MM.1S (cell line): ENCODE results near the gene GAREM1.

Source experiments
- DNase-seq: peaks from one replicate; pipeline ENCODE4 v3.0.0-alpha.2; 2015
- H2AFZ ChIP-seq: fragments of 300-600 bp; sonication (generic); 2 replicates; pipeline ENCODE4 v1.6.0; 2016; ENCODE audit warnings: antibody characterized with exemption, low read length
- H3F3A ChIP-seq: fragments of 300-600 bp; sonication (generic); 2 replicates; pipeline ENCODE4 v1.6.1; 2016; ENCODE audit warnings: mild to moderate bottlenecking, antibody characterized with exemption, low read length, moderate library complexity, mixed read lengths; ENCODE audit not compliant: insufficient read depth
- H3K27ac ChIP-seq: fragments of 300-600 bp; sonication (generic); 2 replicates; pipeline ENCODE4 v1.5.1; 2016; ENCODE audit warnings: mild to moderate bottlenecking, low read length
- H3K27me3 ChIP-seq: fragments of 300-600 bp; sonication (generic); replicated peaks from 2 replicates; pipeline ENCODE4 v1.6.0; 2016; ENCODE audit warnings: low read length; ENCODE audit not compliant: insufficient read depth
- H3K36me3 ChIP-seq: fragments of 300-600 bp; sonication (generic); replicated peaks from 2 replicates; pipeline ENCODE4 v1.6.1; 2016; ENCODE audit warnings: mild to moderate bottlenecking, low read length, mixed read lengths; ENCODE audit not compliant: insufficient read depth
- H3K4me1 ChIP-seq: fragments of 300-600 bp; sonication (generic); 2 replicates; pipeline ENCODE4 v1.6.1; 2016; ENCODE audit warnings: low read length, mixed read lengths
- H3K4me2 ChIP-seq: fragments of 300-600 bp; sonication (generic); 2 replicates; pipeline ENCODE4 v1.6.0; 2016; ENCODE audit warnings: low read depth, low read length
- H3K4me3 ChIP-seq: fragments of 300-600 bp; sonication (generic); 2 replicates; pipeline ENCODE4 v1.5.1; 2016; ENCODE audit warnings: low read length, mixed read lengths
- H3K79me2 ChIP-seq: fragments of 300-600 bp; sonication (generic); 2 replicates; pipeline ENCODE4 v1.6.1; 2016; ENCODE audit warnings: mixed run types, low read length, mixed read lengths
- H3K9ac ChIP-seq: fragments of 300-600 bp; sonication (generic); 2 replicates; pipeline ENCODE4 v1.6.1; 2016; ENCODE audit warnings: low read length, mixed read lengths
- H3K9me2 ChIP-seq: fragments of 300-600 bp; sonication (generic); replicated peaks from 2 replicates; pipeline ENCODE4 v1.6.1; 2016; ENCODE audit warnings: mild to moderate bottlenecking, low read length, mixed read lengths; ENCODE audit not compliant: insufficient read depth
- H3K9me3 ChIP-seq: fragments of 300-600 bp; sonication (generic); replicated peaks from 2 replicates; pipeline ENCODE4 v1.6.1; 2016; ENCODE audit warnings: mild to moderate bottlenecking, low read length, mixed read lengths; ENCODE audit not compliant: insufficient read depth
- H4K20me1 ChIP-seq: fragments of 300-600 bp; sonication (generic); 2 replicates; pipeline ENCODE4 v1.6.1; 2016; ENCODE audit warnings: mild to moderate bottlenecking, low read length, moderate library complexity, mixed read lengths; ENCODE audit not compliant: insufficient read depth
- EZH2 ChIP-seq: fragments of 300-600 bp; sonication (generic); optimal IDR thresholded peaks from 2 replicates; pipeline ENCODE3; 2017; ENCODE audit warnings: low read depth, mild to moderate bottlenecking, antibody characterized with exemption, low read length, mixed read lengths
- EZH2phosphoT487 ChIP-seq: fragments of 300-600 bp; sonication (generic); IDR thresholded peaks from 2 replicates; pipeline ENCODE4 v1.6.1; 2018; ENCODE audit warnings: antibody characterized with exemption, low read length
- TF ChIP-seq, protein P1 (sequence below): fragments of 300-600 bp; sonication (generic); IDR thresholded peaks from 2 replicates; pipeline ENCODE4 v1.5.1; 2016; ENCODE audit warnings: antibody characterized with exemption, low read length, mixed read lengths

GAREM1 gene

DNA sequence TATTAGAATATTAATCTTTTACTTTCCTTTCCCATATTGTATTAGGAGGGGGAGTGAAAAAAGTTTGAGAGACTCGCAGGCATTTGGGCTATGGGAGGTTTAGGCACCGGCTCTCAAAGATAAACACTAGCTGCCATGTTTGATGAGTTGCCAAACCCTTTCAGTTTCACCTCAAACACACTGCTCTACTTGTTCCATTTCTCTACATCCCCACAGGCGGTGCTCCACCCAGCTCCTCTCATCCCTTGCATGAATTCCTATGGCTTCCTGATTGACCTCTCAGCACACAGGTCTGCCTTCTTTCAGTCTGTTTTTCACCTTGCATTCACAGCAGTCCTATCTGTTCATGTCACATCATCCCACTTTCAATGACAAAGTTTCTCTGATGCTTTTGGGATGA, 215.1 kb downstream of the GAREM1 start:
- TF ChIP-seq EZH2 (no peak), EZH2phosphoT487 (no peak)
- TF ChIP-seq, protein P1, sequence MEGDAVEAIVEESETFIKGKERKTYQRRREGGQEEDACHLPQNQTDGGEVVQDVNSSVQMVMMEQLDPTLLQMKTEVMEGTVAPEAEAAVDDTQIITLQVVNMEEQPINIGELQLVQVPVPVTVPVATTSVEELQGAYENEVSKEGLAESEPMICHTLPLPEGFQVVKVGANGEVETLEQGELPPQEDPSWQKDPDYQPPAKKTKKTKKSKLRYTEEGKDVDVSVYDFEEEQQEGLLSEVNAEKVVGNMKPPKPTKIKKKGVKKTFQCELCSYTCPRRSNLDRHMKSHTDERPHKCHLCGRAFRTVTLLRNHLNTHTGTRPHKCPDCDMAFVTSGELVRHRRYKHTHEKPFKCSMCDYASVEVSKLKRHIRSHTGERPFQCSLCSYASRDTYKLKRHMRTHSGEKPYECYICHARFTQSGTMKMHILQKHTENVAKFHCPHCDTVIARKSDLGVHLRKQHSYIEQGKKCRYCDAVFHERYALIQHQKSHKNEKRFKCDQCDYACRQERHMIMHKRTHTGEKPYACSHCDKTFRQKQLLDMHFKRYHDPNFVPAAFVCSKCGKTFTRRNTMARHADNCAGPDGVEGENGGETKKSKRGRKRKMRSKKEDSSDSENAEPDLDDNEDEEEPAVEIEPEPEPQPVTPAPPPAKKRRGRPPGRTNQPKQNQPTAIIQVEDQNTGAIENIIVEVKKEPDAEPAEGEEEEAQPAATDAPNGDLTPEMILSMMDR, result no peak
- Histone ChIP-seq H3F3A (no peaks in the 10 kb centered on the region), H3K36me3 (no peaks in the 10 kb centered on the region), H3K27me3 (no peaks in the 10 kb centered on the region), H3K9ac (no peak overlapping the region), H3K79me2 (no peaks in the 10 kb centered on the region), H3K9me3 (no peaks in the 10 kb centered on the region), H3K4me1 (no peaks in the 10 kb centered on the region), H3K4me2 (no peak overlapping the region), H3K27ac (no peak overlapping the region), H4K20me1 (no peaks in the 10 kb centered on the region), H3K4me3 (no peak overlapping the region), H2AFZ (no peak overlapping the region), H3K9me2 (no peaks in the 10 kb centered on the region)
- DNase-seq, result no peak

DNA sequence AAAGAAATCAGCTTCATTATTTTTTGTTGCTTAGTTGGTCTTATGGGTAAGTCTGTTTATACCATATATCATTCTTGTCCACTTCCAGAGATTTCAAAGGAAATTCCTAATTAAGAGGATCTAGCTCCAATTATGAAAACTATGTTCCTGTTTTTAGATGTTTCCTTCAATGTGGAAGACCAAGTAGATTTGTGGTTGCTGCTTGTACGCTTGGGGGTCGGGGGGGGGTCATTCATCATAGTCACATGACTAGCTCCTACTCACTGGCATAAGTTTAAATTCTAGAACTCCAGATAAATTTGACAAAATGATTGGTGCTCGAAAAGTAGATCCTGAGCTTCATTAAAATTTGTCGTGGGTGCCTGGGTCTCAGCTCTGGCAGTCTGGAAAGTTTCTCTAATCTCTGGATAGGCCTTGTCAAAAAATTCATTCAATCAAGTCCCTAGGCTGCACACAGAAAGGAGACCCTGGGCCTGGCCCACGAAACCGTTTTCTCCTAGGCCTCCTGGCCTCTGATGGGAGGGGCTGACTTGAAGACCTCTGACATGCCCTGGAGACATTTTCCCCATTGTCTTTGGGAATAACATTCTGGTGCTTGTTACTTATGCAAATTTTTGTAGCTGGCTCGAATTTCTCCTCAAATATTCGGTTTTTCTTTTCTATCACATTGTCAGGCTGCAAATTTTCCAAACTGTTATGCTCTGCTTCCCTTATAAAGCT, 218.4 kb downstream of the GAREM1 start:
- H4K20me1 ChIP-seq, result no peaks in the 10 kb centered on the region
- H3F3A ChIP-seq, result no peaks in the 10 kb centered on the region
- no peaks in the 10 kb centered on the region for H3K4me1 ChIP-seq
- H3K79me2 ChIP-seq, result no peaks in the 10 kb centered on the region
- H3K9ac ChIP-seq, result no peak overlapping the region
- TF ChIP-seq EZH2phosphoT487 (no peak), EZH2 (no peak)
- no peaks in the 10 kb centered on the region for H3K36me3 ChIP-seq
- H2AFZ ChIP-seq, result no peak overlapping the region
- H3K4me2 ChIP-seq, result no peak overlapping the region
- no peak overlapping the region for H3K27ac ChIP-seq
- no peak for DNase-seq
- H3K27me3 ChIP-seq, result no peaks in the 10 kb centered on the region
- no peaks in the 10 kb centered on the region for H3K9me3 ChIP-seq
- no peak overlapping the region for H3K4me3 ChIP-seq
- H3K9me2 ChIP-seq, result no peaks in the 10 kb centered on the region

DNA sequence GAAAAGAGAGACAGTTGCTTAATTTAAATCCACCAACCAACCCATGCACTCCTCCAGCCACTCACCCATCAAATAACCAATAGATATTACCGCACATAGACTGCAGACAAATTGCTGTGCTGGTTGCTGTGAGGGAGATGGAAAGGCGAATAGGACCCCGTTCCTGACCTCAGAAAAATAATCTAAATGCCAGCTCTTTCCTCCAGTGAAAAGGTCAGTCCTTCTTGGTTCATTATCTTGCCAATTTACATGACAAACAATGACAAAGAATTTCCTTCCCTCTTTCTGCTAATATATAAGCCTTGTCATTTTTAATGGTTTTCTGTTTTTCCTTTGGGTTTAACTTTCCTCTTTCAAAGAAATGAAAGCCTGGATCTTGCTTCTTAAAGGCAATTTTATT, 219.2 kb downstream of the GAREM1 start:
- TF ChIP-seq EZH2phosphoT487 (no peak), EZH2 (no peak)
- TF ChIP-seq, protein P1, result no peak
- H3K9me3 ChIP-seq, result no peaks in the 10 kb centered on the region
- H2AFZ ChIP-seq, result no peak overlapping the region
- H3K36me3 ChIP-seq, result no peaks in the 10 kb centered on the region
- no peak for DNase-seq
- no peaks in the 10 kb centered on the region for H3F3A ChIP-seq
- no peak overlapping the region for H3K27ac ChIP-seq
- no peak overlapping the region for H3K4me3 ChIP-seq
- H3K9ac ChIP-seq, result no peak overlapping the region
- no peak overlapping the region for H3K4me2 ChIP-seq
- no peaks in the 10 kb centered on the region for H3K4me1 ChIP-seq
- H4K20me1 ChIP-seq, result no peaks in the 10 kb centered on the region
- H3K9me2 ChIP-seq, result no peaks in the 10 kb centered on the region
- H3K79me2 ChIP-seq, result no peaks in the 10 kb centered on the region
- H3K27me3 ChIP-seq, result no peaks in the 10 kb centered on the region

DNA sequence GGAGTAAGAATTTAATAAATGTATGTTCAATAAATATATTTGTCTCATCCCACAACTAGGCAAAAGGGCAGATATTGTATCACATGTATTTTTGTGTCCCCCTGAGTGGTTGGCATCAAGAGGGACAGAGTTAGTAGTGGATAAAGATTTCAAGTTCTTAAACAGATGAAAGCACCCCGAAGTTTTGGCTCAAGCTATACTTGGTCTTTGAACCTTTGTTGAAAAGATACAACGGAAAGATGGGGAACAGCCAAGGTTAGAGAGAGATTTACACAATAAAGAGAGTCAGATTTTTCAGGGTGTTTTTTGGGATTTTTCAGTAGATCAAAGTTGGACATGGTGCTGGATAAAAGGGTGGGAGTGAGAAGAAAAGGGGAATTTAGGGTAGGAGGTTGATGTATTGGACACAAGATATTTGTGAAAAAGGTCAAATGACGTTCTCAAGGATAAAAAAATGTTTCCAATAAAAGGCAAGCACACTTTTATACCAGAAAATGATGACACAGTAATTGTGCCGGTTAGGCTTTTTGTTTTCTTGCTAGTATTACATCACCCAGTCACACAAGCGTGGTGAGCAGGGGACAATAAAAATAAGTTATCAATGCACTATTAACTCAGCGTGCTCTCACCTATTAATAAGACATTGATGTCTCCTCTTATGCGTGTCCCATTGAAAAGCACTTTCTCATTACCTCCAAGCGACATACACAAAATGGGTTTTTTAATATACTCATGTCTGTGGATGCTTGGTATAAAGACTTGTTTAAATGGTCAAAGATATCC, 221.3 kb downstream of the GAREM1 start:
- Histone ChIP-seq H3K4me3 (no peak overlapping the region), H3F3A (no peaks in the 10 kb centered on the region), H4K20me1 (no peaks in the 10 kb centered on the region), H3K9me2 (no peaks in the 10 kb centered on the region), H3K4me2 (no peak overlapping the region), H3K27ac (no peak overlapping the region), H3K9ac (no peak overlapping the region), H3K27me3 (no peaks in the 10 kb centered on the region), H3K4me1 (no peaks in the 10 kb centered on the region), H3K79me2 (no peaks in the 10 kb centered on the region), H2AFZ (no peak overlapping the region), H3K36me3 (no peaks in the 10 kb centered on the region), H3K9me3 (no peaks in the 10 kb centered on the region)
- no peak for DNase-seq
- TF ChIP-seq EZH2, result no peak
- no peak for TF ChIP-seq EZH2phosphoT487
- TF ChIP-seq, protein P1, result no peak
